ENCODE data around the gene ZBTB42.

The ZBTB42 gene

GRCh38 chr14:104769324-104770071, 31.4 kb upstream of the ZBTB42 start:
- no peak for DNase-seq (ENCODE audit: low read depth)

GRCh38 chr14:104770072-104770579, 30.8 kb upstream of the ZBTB42 start:
- DNase-seq (ENCODE audit: low read depth), result no peak

- DNase-seq (ENCODE audit: low read depth), result no peak
These were observed 30.0 kb upstream of the ZBTB42 start for GRCh38 chr14:104770851-104771272.

GRCh38 chr14:104771374-104771773, 29.5 kb upstream of the ZBTB42 start:
- no peak for DNase-seq (ENCODE audit: low read depth)

DNA sequence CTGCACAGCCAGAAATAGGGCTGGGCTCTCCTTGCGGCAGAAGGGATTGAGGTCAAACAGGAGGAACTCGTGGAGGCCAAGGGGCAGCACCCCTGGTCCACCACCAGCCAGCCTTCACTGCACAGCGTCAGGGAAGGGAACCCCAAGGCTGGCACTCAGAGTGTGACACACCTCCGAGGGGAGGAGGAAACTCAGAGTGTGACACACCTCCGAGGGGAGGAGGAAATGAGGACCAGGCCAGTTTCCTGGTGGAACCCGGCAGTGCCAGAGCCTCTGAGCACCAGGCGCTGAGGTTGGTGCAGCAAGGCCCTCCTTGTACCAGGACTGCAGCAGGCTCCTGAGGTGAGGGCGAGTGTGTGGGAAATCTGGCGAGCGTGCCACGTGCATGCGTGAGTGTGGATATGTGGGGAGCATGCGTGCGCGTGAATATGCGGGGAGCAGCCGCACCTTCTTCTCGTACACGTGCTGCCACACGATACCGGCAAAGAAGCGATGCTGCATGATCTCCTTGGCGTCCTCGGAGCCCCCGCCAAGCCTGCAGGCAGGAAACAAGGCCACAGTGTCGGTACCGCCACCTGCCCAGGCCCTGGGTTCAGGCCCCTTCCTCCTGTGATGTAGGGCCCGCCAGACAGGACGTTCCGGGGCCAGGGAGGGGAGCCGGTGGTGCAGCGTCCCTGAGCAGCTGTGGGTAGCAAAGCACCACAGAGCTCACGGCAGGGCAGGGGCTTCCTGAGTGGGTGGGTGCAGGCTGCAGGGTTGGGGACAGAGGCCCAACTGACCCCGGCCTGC, 28.8 kb upstream of the ZBTB42 start:
- DNase-seq (ENCODE audit: low read depth), result no peak

- DNase-seq (ENCODE audit: low read depth), result no peak
These were observed 28.0 kb upstream of the ZBTB42 start for GRCh38 chr14:104772707-104773504.

DNA sequence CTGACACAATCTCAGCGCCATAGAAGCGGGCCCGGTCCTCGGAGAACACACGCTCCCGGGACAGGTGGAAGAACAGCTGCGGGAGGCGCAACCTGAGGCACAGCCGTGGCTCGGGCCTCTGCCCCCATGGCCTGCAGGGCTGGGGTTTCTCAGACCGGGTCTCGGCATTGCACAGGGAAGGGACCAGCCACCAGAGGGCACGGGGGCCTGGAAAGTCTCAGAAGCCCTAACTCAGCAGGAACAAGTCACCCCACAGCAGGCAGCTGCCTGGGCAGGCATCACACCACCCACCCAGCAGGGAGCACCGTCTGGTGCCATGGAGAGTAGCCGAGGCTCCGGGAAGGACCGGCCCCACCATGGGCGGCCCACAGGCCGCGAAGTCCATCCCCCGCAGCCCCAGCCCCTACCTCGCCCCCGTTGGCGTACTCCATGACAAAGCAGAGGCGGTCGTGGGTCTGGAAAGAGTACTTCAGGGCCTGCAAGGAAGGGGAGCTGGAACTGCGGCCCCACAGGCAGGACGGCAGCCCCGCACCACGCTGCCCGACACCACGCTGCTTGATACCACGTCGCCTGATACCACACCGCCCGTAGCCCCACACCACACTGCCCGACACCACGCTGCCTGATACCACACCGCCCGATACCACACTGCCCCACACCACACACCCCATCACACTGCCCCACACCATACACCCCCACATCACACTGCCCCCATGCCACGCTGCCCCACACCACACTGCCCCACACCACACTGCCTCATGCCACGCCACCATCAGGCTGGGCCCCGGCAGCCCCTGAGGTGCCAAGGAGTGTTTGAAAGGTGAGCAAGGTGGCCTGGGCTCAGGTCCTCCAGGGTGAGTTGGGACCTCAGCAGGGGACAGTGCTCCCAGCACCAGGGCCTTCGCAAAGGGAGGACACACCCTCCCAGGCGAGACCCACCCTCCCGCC, 27.1 kb upstream of the ZBTB42 start:
- no peak for DNase-seq (ENCODE audit: low read depth)

- no peak for DNase-seq (ENCODE audit: low read depth)
These were observed 26.3 kb upstream of the ZBTB42 start for GRCh38 chr14:104774453-104775072.

- DNase-seq (ENCODE audit: low read depth), result no peak
These were observed 25.8 kb upstream of the ZBTB42 start for GRCh38 chr14:104775073-104775489.

GRCh38 chr14:104776481-104776880, 24.4 kb upstream of the ZBTB42 start:
- DNase-seq (ENCODE audit: low read depth), result no peak

- DNase-seq (ENCODE audit: low read depth), result no peak
These were observed 23.7 kb upstream of the ZBTB42 start for GRCh38 chr14:104776961-104777807.

- DNase-seq (ENCODE audit: low read depth), result no peak
These were observed 23.1 kb upstream of the ZBTB42 start for GRCh38 chr14:104777808-104778249.

- DNase-seq (ENCODE audit: low read depth), result no peak
These were observed 22.1 kb upstream of the ZBTB42 start for GRCh38 chr14:104778694-104779331.

- DNase-seq (ENCODE audit: low read depth), result no peak
These were observed 21.0 kb upstream of the ZBTB42 start for GRCh38 chr14:104779776-104780512.

DNA sequence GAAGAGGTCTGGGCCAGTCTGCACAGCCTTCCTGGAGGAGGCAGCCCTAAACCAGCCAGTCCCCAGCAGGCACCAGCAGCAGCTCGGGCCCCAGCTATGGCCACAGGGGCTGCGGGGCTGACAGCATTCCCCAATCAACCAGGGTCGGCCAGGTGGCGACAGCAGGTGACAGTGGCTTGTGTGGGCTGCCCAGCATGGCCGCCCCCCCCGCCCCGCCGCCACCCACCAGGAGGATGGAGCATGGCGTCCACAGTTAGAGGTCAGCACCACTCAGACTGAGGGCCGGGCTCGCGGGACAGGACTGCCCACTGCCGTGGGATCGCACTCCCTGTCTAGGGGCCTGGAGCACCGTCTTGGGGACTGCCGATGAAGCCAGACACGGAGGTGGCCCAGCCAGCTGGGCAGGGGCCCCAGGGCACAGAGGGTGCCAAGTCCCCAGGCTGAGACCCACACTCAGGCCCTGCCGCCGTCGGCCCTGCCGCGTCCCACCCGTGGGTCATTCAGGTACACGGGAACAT, 20.3 kb upstream of the ZBTB42 start:
- no peak for DNase-seq (ENCODE audit: low read depth)

GRCh38 chr14:104781271-104782077, 19.4 kb upstream of the ZBTB42 start:
- no peak for DNase-seq (ENCODE audit: low read depth)

DNA sequence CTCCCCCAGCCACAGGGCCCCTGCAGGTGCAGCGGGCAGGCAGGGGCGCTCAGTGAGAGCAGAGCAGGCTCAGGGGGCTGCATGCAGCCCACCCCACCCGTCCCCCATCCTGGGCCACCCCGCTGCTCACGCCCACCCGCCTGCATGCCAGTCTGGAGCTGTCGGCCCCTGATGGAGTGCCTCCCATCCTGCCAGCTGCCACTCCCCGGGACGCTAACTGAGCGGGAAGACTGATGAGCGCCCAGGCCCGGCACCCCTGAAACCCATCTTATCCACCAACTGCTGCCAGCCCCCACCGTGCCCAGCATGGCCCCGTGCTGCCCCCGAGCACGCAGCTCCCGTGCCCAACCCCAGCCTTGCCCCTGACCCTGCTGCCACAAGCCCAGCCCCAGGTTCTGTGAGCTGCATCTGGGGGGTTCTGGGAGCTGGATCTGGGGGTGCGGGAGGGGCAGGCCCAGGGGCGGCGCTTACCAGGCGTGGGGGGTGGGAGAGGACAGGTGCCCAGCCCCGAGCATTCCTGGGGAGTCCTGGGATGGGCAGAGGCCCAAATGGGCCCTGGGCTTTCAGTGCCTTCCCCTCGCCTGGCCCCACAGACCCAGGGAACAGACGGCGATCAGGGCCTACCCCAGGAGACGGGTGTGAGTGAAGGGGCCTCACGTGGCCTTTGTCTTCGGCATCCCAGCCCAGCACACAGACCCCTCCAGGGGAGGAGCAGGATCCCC, 18.7 kb upstream of the ZBTB42 start:
- no peak for DNase-seq (ENCODE audit: low read depth)

Data from amniotic epithelial cell (primary cell).